ENCODE measurements around the gene EPHA8.

GRCh38 chr1:22522221-22522743 is 41.0 kb upstream of the EPHA8 start:
- TF ChIP-seq ZSCAN30 (tag by site-specific recombination; IDR thresholded peaks at IDR 0.05) (no peak), ZNF843 (tag by site-specific recombination; IDR thresholded peaks at IDR 0.05) (no peak), ZNF747 (tag by site-specific recombination; IDR thresholded peaks at IDR 0.05) (no peak), SETDB1 (IDR thresholded peaks at IDR 0.05; ENCODE audit: insufficient read length, low read length) (no peak)
